Jurkat, Clone E6-1 (cell line): ENCODE results near the gene FAM162A.

Source experiments
- DNase-seq: peaks from one replicate; pipeline ENCODE4 v3.0.0-alpha.2; 2011; ENCODE audit warnings: low read depth, low spot score
- H3K4me3 ChIP-seq: 2 replicates; pipeline ENCODE4 v1.5.1; 2011; ENCODE audit warnings: mild to moderate bottlenecking, low read length, control low read depth, moderate library complexity

The FAM162A gene

GRCh38 chr3:122377975-122378374 lies 6.0 kb upstream of the FAM162A start:
- no peak overlapping the region for H3K4me3 ChIP-seq
- DNase-seq: no peak

GRCh38 chr3:122382888-122383666 lies 905 bp upstream of the FAM162A start, which contains the start of gene MIX23:
Gene MIX23, minus strand, starts transcription at chr3:122383231. Its CDS starts 7 bp downstream, at chr3:122383224.
- H3K4me3 ChIP-seq: peak within 1 kb of the TSS; percentile 67
- peak; percentile 83 for DNase-seq

GRCh38 chr3:122387709-122388108 lies 3.7 kb downstream of the FAM162A start:
- no peak overlapping the region for H3K4me3 ChIP-seq
- DNase-seq: no peak

- DNase-seq: no peak
- H3K4me3 ChIP-seq: no peak overlapping the region
Observed at GRCh38 chr3:122389197-122389596, 5.2 kb downstream of the FAM162A start.

GRCh38 chr3:122389892-122390291 lies 5.9 kb downstream of the FAM162A start:
- H3K4me3 ChIP-seq: no peak overlapping the region
- no peak for DNase-seq

GRCh38 chr3:122390665-122391064 lies 6.7 kb downstream of the FAM162A start:
- no peak overlapping the region for H3K4me3 ChIP-seq
- DNase-seq: no peak

- no peak overlapping the region for H3K4me3 ChIP-seq
- DNase-seq: no peak
Observed at GRCh38 chr3:122391681-122392446, 7.9 kb downstream of the FAM162A start.

- DNase-seq: peak; percentile 49
- no peak overlapping the region for H3K4me3 ChIP-seq
Observed at GRCh38 chr3:122392868-122393844, 9.2 kb downstream of the FAM162A start.

GRCh38 chr3:122394173-122394572 lies 10.2 kb downstream of the FAM162A start:
- no peak overlapping the region for H3K4me3 ChIP-seq

GRCh38 chr3:122395582-122395981 lies 11.6 kb downstream of the FAM162A start:
- DNase-seq: no peak
- H3K4me3 ChIP-seq: no peak overlapping the region

More at GRCh38 chr3:122394173-122394572, 10.2 kb downstream of the FAM162A start:
- no peak for DNase-seq

GRCh38 chr3:122396511-122396910 lies 12.5 kb downstream of the FAM162A start:
- DNase-seq: no peak
- no peak overlapping the region for H3K4me3 ChIP-seq

- DNase-seq: no peak
- no peak overlapping the region for H3K4me3 ChIP-seq
Observed at GRCh38 chr3:122397201-122397600, 13.2 kb downstream of the FAM162A start.

GRCh38 chr3:122398920-122399319 lies 14.9 kb downstream of the FAM162A start:
- H3K4me3 ChIP-seq: no peak overlapping the region
- DNase-seq: no peak

- H3K4me3 ChIP-seq: no peak overlapping the region
- no peak for DNase-seq
Observed at GRCh38 chr3:122403489-122403888, 19.5 kb downstream of the FAM162A start.

GRCh38 chr3:122405015-122405414 lies 21.0 kb downstream of the FAM162A start:
- no peak for DNase-seq
- H3K4me3 ChIP-seq: no peak overlapping the region

GRCh38 chr3:122406198-122406597 lies 22.2 kb downstream of the FAM162A start:
- no peak overlapping the region for H3K4me3 ChIP-seq
- no peak for DNase-seq

- no peak overlapping the region for H3K4me3 ChIP-seq
- no peak for DNase-seq
Observed at GRCh38 chr3:122407946-122408345, 24.0 kb downstream of the FAM162A start.

- no peak overlapping the region for H3K4me3 ChIP-seq
- no peak for DNase-seq
Observed at GRCh38 chr3:122409446-122409845, 25.5 kb downstream of the FAM162A start.

- no peak overlapping the region for H3K4me3 ChIP-seq
- DNase-seq: no peak
Observed at GRCh38 chr3:122410111-122410510, 26.1 kb downstream of the FAM162A start.
